Measurements from ENCODE around the gene VPS26A.
A peak's percentile ranks its signal among the peaks of the same experiment; 100 is the strongest.

The VPS26A gene

GRCh38 chr10:69123747-69124562 is at the start of gene VPS26A:
TSS of gene VPS26A (plus strand) at chr10:69124178. CDS start at chr10:69124278, 100 bp downstream.
- DNase-seq: peak; percentile 86 to 100 (median 98)

DNA sequence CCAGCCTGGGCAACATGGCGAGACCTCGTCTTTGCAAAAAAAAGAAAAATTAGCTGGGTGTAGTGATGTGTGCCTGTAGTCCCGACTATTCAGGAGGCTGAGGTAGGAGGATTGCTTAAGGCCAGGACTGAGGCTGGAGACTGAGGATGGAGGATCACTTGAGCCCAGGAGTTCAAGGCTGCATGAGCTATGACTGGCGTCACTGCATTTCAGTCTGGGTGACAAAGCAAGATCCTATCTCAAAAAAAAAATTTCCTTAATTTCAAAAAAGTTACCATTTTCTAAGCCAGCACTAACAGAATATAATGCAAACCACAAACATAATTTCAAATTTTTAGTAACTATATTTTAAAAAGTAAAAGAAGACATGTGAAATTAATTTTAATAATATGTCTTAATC is 49.4 kb upstream of the VPS26A start:
- no peak for DNase-seq

DNA sequence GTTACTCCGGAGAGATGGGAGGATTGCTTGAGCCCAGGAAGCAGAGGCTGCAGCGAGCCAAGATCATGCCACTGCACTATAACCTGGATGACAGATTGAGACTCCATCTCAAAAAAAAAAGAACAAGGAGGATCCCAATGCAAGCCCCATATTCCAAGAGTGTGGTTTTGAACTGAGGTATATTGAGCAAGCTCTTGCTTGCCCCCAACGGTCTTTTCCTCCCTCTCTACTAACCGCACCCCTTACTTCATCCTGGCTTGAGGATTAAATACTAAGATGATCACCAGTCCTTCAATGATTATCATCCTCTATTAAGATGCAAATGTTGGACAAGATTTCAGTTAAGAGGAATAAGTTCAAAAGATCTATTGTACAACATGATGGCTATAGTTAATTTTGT is 48.5 kb upstream of the VPS26A start:
- DNase-seq: no peak

- DNase-seq: no peak
Observed at GRCh38 chr10:69078311-69078710, 45.7 kb upstream of the VPS26A start.

DNA sequence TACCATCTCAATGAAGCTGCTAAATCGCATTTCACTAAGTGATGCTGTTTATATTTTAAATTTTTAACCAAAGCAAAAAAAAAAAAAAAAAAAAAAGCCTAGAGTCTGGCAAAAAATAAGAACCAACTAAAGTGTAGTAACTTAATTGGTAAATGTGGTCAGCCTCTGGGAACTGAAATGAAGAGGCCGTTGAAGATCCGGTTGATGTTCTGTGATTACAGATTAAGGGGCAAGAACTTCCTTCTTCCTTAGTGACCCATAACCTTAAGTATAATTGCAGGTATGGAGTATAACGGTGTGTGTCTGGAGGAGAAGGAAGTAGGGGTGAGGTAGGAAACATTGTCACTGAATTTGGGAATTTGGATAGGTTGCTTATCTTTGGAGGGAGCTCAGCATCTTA is 43.8 kb upstream of the VPS26A start:
- DNase-seq: no peak

GRCh38 chr10:69086001-69086509 is 37.9 kb upstream of the VPS26A start:
- DNase-seq: peak in 2 of 56 donors; percentile 3 to 36

- DNase-seq: peak in 19 of 56 donors; percentile 1 to 69 (median 17)
Observed at GRCh38 chr10:69087590-69088470, 36.1 kb upstream of the VPS26A start, which contains the start of gene SRGN. TSS of gene SRGN (plus strand) at chr10:69088103. CDS start at chr10:69088158, 55 bp downstream.

GRCh38 chr10:69088471-69088769 is 35.6 kb upstream of the VPS26A start:
- no peak for DNase-seq

DNA sequence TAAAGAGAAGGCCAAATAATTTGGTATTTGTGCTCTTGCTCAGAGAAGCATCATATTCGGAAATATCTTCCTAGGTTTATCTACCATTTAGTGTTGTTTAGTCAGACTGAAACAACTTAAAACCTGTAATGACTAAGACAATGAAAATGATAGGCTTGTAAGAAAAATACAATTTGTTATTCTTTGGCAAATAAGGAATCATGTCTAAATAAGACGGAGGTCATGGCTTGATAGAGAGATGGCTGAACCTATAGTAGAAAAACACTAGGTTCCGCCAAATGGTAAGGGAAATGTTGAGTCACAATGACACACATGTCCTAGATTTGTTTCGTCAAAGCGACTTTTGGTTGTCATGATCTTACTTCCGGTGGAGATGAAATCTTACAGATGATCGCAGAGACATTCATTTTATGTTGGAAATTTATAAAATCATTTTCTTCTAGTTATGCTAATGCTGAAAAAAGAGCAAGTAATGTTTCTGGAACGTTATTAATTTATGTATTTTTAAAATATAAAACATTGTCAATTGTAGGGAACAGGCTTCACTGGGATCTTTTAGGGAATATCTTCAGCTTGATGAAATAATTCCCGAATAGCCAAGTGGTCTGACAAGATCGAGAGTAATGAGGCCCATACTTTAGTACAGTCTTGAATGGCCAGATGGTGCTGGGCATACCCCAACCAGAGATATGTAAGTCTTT is 35.0 kb upstream of the VPS26A start:
- no peak for DNase-seq

GRCh38 chr10:69089638-69090599 is 34.1 kb upstream of the VPS26A start:
- peak in 2 of 56 donors; percentile 6 to 7 for DNase-seq

DNA sequence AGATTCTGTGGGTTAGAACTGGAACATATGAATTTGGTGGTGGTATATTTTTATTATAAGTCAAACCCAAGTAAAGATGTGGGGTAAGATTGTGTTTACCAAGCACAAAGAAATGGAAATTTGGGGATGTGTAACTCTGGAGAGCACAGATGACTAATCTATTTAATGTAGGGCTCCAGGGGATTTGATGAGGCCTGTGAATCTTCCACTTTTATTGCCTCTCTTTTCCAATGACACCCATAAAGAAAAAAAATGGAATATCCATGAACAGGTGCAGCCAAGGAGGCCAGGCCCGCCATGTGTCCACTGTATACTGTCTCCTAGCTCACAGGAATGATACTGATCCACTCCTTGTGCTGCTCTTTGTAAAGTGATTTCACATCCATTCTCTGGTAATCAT is 33.3 kb upstream of the VPS26A start:
- no peak for DNase-seq

- no peak for DNase-seq
Observed at GRCh38 chr10:69091143-69091651, 32.8 kb upstream of the VPS26A start.

DNA sequence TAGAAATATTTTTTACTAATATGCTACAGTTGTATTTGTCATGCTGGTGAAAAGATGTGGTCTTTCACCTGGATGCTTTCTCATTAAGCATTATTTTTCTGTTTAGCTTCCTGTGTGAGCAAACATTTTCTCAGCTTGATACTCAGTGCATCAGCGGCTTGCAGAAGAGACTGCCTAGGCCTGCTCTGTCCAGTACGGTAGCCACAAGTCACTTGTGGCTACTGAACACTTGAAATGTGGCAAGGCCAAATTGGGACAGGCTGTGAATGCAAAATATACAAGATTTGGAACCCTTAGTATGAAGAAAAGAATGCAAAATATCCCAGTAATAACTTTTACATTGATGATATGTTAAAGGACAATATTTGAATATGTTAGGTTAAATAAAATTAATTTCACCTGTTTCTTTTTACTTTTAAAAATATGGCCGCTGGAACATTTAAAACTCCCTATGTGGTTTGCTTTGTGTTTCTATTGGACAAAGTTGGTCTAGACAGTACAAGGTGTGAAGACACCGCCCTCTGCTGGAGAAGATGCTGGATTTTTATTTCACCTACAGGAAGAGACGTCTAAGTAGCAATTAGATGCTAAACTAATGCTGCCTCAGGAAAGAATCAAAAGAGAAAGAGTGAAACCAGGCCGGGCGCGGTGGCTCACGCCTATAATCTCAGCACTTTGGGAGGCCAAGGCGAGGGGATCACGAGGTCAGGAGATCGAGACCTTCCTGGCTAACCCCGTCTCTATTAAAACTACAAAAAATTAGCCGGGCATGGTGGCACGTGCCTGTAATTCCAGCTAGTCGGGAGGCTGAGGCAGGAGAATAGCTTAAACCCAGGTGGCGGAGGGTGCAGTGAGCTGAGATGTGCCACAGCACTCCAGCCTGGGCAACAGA is 30.8 kb upstream of the VPS26A start:
- peak in 23 of 56 donors; percentile 2 to 77 (median 10) for DNase-seq

DNA sequence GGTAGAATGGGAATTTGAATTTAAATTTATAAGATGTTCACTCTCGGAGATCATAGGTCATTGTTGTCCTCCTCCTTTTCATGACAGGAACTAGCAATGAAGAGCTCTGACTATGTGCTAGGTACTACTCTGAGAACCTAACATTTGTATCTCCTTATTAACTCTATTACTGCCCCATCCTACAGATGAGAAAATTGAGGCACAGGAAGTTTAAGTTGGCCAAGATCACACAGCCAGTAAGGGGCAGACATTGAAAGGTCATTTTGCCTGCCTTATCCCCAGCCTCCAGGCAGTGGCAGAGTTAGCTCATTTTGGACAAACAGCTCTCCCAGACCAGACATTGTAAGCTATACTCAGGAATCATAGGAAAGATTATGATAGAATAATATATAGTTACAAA is 30.0 kb upstream of the VPS26A start:
- DNase-seq: no peak

- no peak for DNase-seq
Observed at GRCh38 chr10:69096045-69096444, 27.9 kb upstream of the VPS26A start.

GRCh38 chr10:69097729-69098128 is 26.2 kb upstream of the VPS26A start:
- DNase-seq: no peak

DNA sequence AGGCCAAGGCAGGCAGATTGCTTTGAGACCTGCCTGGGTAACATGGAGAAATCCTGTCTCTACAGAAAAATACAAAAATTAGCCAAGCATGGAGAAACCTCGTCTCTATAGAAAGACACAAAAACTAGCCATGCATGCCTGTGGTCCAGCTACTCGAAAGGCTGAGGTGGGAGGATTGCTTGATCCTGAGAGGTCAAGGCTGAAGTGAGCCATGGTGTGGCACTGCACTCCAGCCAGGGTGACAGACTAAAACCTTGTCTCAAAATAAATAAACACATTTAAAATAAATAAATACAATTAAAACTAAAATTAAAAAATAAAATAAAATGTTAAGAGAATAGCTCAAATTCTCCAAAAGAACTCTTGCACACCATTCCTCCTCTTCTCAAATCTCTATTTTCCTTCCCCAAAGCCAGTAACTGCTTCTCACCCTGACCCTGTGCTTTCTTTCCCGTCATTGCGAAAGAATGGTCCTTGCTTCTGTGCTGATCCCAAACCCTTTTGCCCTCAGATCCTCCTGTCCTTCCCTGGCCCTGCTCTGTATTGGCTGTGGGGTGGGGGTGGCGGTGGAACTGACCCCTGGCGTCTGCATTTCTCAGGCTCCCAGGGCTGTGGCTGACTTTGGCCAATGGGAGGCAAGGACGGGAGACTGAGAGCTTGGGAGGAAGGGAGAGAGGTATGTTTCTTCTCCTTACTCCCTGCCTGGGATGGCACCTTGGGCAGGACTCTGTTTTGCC is 23.7 kb upstream of the VPS26A start:
- no peak for DNase-seq

DNA sequence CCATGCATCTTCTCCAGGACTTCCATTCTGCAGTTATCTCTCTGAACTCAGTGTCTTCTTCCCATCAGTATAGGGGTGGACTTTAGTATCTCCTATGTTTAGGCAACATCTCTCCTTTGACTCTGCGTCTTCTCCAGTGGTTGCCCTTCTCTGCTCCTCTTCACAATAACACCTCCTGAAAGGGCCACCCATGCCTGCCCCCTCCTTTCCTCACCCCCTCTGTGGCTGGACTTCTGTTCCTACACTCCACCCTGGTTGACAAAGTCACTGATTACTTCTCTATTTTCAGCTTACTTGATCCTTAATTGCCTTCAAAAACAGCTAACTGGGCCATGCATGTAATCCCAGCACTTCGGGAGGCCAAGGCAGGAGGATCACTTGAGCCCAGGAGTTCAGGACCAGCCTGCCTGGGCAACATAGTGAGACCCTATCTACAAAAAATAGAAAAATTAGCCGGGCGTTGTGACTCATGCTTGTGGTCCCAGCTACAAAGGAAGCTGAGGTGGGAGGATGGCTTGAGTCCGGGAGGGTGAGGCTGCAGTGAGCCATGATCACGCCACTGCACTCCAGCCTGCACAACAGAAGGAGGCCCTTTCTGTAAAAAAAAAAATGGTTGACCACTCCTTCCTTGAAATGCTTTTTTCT is 22.4 kb upstream of the VPS26A start:
- DNase-seq: no peak

All from amygdala (tissue), 56 donors.